GM12878 (cell line): Measurements from ENCODE around the gene DTWD2. TPM values are rescaled to one million over a fixed set of nuclear protein-coding genes. Genes with fewer than 3 reads are reported as not detected.
"Not testable (repeated sequence)": the region's sequence is repeated elsewhere in the genome, so short reads cannot be mapped to it uniquely, and the experiment has no call there.

Experiments used
- ATAC-seq: fragments of 200-7000 bp; cut with Tn5 transposase; 3 replicates; pipeline ENCODE4 v1.9.1; 2020; ENCODE audit warnings: mild to moderate bottlenecking, moderate library complexity
- BruUV-seq: library from RNA; stranded (reverse); fragments of 400-500 nt; replicated peaks from 2 replicates; lab custom pipeline; 2021; lab: Mats Ljungman, UMichigan
- CTCF ChIA-PET: fragments of 300-600 bp; sonication (Branson Sonifier 250); formaldehyde crosslinking; extraction: SDS; loops from one replicate; lab custom pipeline; 2021; ENCODE audit warnings: inconsistent platforms; lab: Yijun Ruan, JAX
- POLR2A ChIA-PET: fragments of 350-600 bp; formaldehyde crosslinking; extraction: SDS; loops from one replicate; lab custom pipeline; 2021; ENCODE audit warnings: inconsistent platforms; lab: Charles Lee
- RAD21 ChIA-PET: fragments of 300-600 bp; sonication (Branson Sonifier 250); formaldehyde crosslinking; loops from one replicate; lab custom pipeline; 2023; ENCODE audit warnings: antibody characterized with exemption; ENCODE audit not compliant: unreplicated experiment; lab: Charles Lee
- SMC1A ChIA-PET: fragments of 300-600 bp; sonication (Branson Sonifier 250); formaldehyde crosslinking; loops from one replicate; lab custom pipeline; 2023; ENCODE audit not compliant: unreplicated experiment, uncharacterized antibody; lab: Charles Lee
- DNase-seq: peaks from one replicate; pipeline ENCODE4 v3.0.0-alpha.2; 2011; ENCODE audit warnings: low read depth, low spot score
- FAIRE-seq: peaks from 3 replicates; lab custom pipeline; 2011; peaks lifted over from hg19 to GRCh38; lab: Jason Lieb, UNC
- H2AFZ ChIP-seq: 2 replicates; pipeline ENCODE4 v1.6.0; 2011; ENCODE audit warnings: low read depth, low read length, control low read depth; ENCODE audit not compliant: control insufficient read depth
- H3K27ac ChIP-seq: 2 replicates; pipeline ENCODE4 v1.5.1; 2011; ENCODE audit warnings: control low read depth; ENCODE audit not compliant: control insufficient read depth, insufficient read depth
- H3K27me3 ChIP-seq, 2 experiments: replicated peaks in 1 of 2; 2 replicates each; pipeline versions ENCODE4 v1.6.0 to v1.6.1; 2011; ENCODE audit warnings: low read length in 1 of 2; ENCODE audit not compliant: control insufficient read depth in 2 of 2, insufficient read depth in 2 of 2
- H3K36me3 ChIP-seq, 2 experiments: 2 replicates each; pipeline ENCODE4 v1.5.1; 2011; ENCODE audit warnings: low read length in 1 of 2; ENCODE audit not compliant: control insufficient read depth in 2 of 2, insufficient read depth in 2 of 2
- H3K4me1 ChIP-seq: 2 replicates; pipeline ENCODE4 v1.6.1; 2011; ENCODE audit warnings: mild to moderate bottlenecking, low read length, moderate library complexity, mixed read lengths; ENCODE audit not compliant: control insufficient read depth, insufficient read depth
- H3K4me2 ChIP-seq: 2 replicates; pipeline ENCODE4 v1.6.0; 2011; ENCODE audit warnings: control low read depth; ENCODE audit not compliant: control insufficient read depth, insufficient read depth
- H3K4me3 ChIP-seq: fragments of 200-600 bp; sonication (generic); 2 replicates; pipeline ENCODE4 v1.5.1; 2016
- H3K79me2 ChIP-seq: 2 replicates; pipeline ENCODE4 v1.6.0; 2011; ENCODE audit warnings: low read length; ENCODE audit not compliant: control insufficient read depth, insufficient read depth
- H3K9ac ChIP-seq: 2 replicates; pipeline ENCODE4 v1.8.0; 2011; ENCODE audit warnings: low read length, control low read depth, mixed read lengths; ENCODE audit not compliant: control insufficient read depth, insufficient read depth
- H3K9me3 ChIP-seq: replicated peaks from 3 replicates; pipeline ENCODE4 v1.5.1; 2011; ENCODE audit warnings: mild to moderate bottlenecking, low read length; ENCODE audit not compliant: control insufficient read depth, insufficient read depth
- H4K20me1 ChIP-seq: 2 replicates; pipeline ENCODE4 v1.6.0; 2011; ENCODE audit not compliant: control insufficient read depth, insufficient read depth
- EZH2 ChIP-seq: IDR thresholded peaks from 2 replicates; pipeline ENCODE4 v1.6.1; 2012; ENCODE audit warnings: low read depth, mild to moderate bottlenecking, control low read depth, inconsistent platforms, low read length, borderline replicate concordance; ENCODE audit not compliant: control insufficient read depth
- HCFC1 ChIP-seq: fragments of 150-350 bp; IDR thresholded peaks from 2 replicates; pipeline ENCODE4 v1.6.1; 2014; ENCODE audit warnings: low read length
- NFXL1 ChIP-seq: fragments of 450-650 bp; IDR thresholded peaks from 2 replicates; pipeline ENCODE4 v1.6.1; 2017; ENCODE audit warnings: antibody characterized with exemption, mild to moderate bottlenecking, borderline replicate concordance
- RAD21 ChIP-seq: IDR thresholded peaks from 2 replicates; pipeline ENCODE4 v1.6.1; 2011; ENCODE audit warnings: mild to moderate bottlenecking, low read depth, low read length, moderate library complexity; ENCODE audit not compliant: insufficient read depth
- SREBF1 ChIP-seq: IDR thresholded peaks from 2 replicates; pipeline ENCODE4 v1.6.1; 2012; ENCODE audit warnings: mild to moderate bottlenecking, low read length
- TARDBP ChIP-seq: IDR thresholded peaks from 2 replicates; pipeline ENCODE4 v1.6.1; 2016; ENCODE audit warnings: borderline replicate concordance
- WGBS: methylation state at CpG from one replicate; pipeline ENCODE4 v1.1.6; 2016; ENCODE audit warnings: low lambda C conversion rate; ENCODE audit not compliant: insufficient replicate concordance, insufficient coverage; ENCODE audit errors: missing lambda C conversion rate; 5-methylcytosine and 5-hydroxymethylcytosine counted together
- in situ Hi-C: fragments of 300-500 bp; cut with MboI; formaldehyde crosslinking; loops from 9 replicates; pipeline ENCODE4 v1.14.3; 2018; ENCODE audit warnings: mixed read lengths
- intact Hi-C: fragments of 100-400 bp; cut with micrococcal nuclease; formaldehyde crosslinking; loops from one replicate; pipeline ENCODE4 v1.14.2; 2022; ENCODE audit not compliant: unreplicated experiment
- polyA plus RNA-seq, 11 experiments: library from polyadenylated mRNA; depleted of rRNA in 4 of 11; unstranded in 6 of 11; stranded (reverse) in 5 of 11; fragments of >200 nt; fragmentation: Nextera tagmentation in 4 of 11; fragmentation: Illumina TruSeq in 1 of 11; extraction: Ambion mirVana in 4 of 11; extraction: Trizol in 1 of 11; gene quantifications; 1 replicate in 1 of 11; 2 replicates in 10 of 11; pipeline versions ENCODE4 v1.2.1 to v1.2.3, GENCODE V29; 2011 to 2016; ENCODE audit warnings: inconsistent platforms in 2 of 11, missing spikeins in 2 of 11, low read depth in 1 of 11
- total RNA-seq, 4 experiments: library from RNA; depleted of rRNA in 3 of 4; stranded (reverse); fragments of >200 nt in 3 of 4; fragmentation: Illumina TruSeq in 1 of 4; extraction: Trizol in 1 of 4; gene quantifications; 2 replicates each; pipeline versions ENCODE4 v1.2.1 to v1.2.3, GENCODE V29; 2013 to 2021

Gene DTWD2
- total and polyA plus RNA-seq, 10 of the 15 experiments (the other 5 are each of a cell fraction or from before 2014, with no cell fraction given): 0.93 to 8.4 (median 5.1) TPM

DNA sequence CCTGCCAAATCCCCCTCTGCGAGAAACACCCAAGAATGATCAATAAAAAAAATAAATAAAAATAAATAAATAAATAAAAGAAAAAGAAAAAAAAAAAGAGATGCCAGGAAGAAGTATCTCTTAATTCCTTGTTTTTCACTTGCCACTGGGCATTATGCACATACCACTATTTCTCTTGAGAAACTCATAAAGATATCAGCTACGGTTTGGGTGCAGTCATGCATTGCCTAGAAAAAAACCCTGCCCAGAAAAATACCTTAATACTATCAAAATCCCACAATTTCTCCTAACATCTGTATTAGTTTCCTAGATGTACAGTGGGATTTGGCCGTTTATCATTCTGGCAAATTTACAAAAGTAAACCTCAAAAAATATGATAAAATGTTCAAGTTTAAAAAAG lies 22.5 kb downstream of the DTWD2 start:
- intact Hi-C loops (no loop called here), in situ Hi-C loops (no loop called here)
- Histone ChIP-seq H2AFZ (no peak overlapping the region), H3K4me1 (no peaks in the 10 kb centered on the region), H4K20me1 (no peaks in the 10 kb centered on the region), H3K27ac (no peak overlapping the region), H3K4me2 (no peak overlapping the region), H3K27me3 (no peaks in the 10 kb centered on the region), H3K4me3 (no peak overlapping the region), H3K36me3 (no peaks in the 10 kb centered on the region), H3K79me2 (no peaks in the 10 kb centered on the region), H3K9me3 (no peaks in the 10 kb centered on the region; the same call in 2 of the 3 replicates), H3K9ac (no peak overlapping the region)
- TF ChIP-seq NFXL1: no peak
- TF ChIP-seq EZH2: no peak
- no peak for TF ChIP-seq RAD21
- TF ChIP-seq HCFC1: no peak
- no peak for TF ChIP-seq TARDBP
- no peak for TF ChIP-seq SREBF1
- RAD21 ChIA-PET: no interaction called here
- 37% methylated on average over 2 of the region's 3 CpGs for WGBS
- BruUV-seq: no TSS peak
- POLR2A ChIA-PET: no interaction called here
- ATAC-seq: no peak
- no peak for FAIRE-seq
- CTCF ChIA-PET: no interaction called here
- no peak for DNase-seq
- SMC1A ChIA-PET: no interaction called here

DNA sequence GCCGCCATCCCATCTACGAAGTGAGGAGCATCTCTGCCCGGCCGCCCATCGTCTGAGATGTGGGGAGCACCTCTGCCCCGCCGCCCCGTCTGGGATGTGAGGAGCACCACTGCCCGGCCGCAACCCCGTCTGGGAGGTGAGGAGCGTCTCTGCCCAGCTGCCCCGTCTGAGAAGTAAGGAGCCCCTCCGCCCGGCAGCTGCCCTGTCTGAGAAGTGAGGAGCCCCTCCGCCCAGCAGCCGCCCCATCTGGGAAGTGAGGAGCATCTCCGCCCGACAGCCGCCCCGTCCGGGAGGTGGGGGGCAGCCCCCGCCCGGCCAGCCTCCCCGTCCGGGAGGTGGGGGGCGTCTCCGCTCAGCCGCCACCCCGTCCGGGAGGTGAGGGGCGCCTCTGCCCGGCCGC lies 23.4 kb downstream of the DTWD2 start:
- in situ Hi-C loops, RAD21 ChIA-PET, H3K36me3 ChIP-seq, H4K20me1 ChIP-seq, POLR2A ChIA-PET, H3K27ac ChIP-seq, BruUV-seq, FAIRE-seq, H3K79me2 ChIP-seq, ATAC-seq, H3K27me3 ChIP-seq, CTCF ChIA-PET, H3K4me2 ChIP-seq, H3K9ac ChIP-seq, SMC1A ChIA-PET, DNase-seq, H3K4me1 ChIP-seq, H3K9me3 ChIP-seq, H3K4me3 ChIP-seq, H2AFZ ChIP-seq, intact Hi-C loops: not testable (repeated sequence)
- WGBS: 93% methylated on average over 34 of the region's 34 CpGs

DNA sequence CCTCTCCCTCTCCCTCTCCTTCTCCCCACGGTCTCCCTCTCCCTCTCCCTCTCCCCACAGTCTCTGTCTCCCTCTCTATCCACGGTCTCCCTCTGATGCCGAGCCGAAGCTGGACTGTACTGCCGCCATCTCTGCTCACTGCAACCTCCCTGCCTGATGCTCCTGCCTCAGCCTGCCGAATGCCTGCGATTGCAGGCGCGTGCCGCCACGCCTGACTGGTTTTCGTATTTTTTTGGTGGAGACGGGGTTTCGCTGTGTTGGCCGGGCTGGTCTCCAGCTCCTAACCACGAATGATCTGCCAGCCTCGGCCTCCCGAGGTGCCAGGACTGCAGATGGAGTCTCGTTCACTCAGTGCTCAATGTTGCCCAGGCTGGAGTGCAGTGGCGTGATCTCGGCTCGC lies 24.0 kb downstream of the DTWD2 start:
- H3K4me2 ChIP-seq, H3K36me3 ChIP-seq, H3K27ac ChIP-seq, FAIRE-seq, POLR2A ChIA-PET, RAD21 ChIA-PET, H3K9me3 ChIP-seq, H2AFZ ChIP-seq, BruUV-seq, H3K9ac ChIP-seq, in situ Hi-C loops, H4K20me1 ChIP-seq, CTCF ChIA-PET, ATAC-seq, H3K27me3 ChIP-seq, SMC1A ChIA-PET, H3K4me3 ChIP-seq, H3K79me2 ChIP-seq, H3K4me1 ChIP-seq, DNase-seq, intact Hi-C loops: not testable (repeated sequence)
- 77% methylated on average over 19 of the region's 22 CpGs for WGBS
